ENCODE results near the gene EXPH5.

EXPH5 gene

DNA sequence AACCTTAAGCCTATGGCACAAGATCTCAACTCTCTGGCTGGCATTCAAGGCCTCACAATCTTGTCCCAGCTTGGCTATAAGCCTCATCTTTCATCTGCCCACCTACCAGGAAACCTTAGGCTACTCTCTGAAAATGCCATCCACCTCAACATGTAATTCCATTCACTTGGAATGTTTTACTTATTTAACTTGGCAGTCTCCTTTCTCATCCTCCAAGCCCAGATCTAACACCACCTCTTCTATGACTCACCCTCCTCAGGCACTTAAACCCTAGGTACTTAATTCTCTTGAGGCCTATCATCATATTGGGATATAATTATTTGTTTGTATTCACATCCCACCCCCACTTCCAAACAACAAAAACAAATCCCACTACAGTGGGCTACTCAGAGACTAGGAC lies 110.4 kb downstream of the EXPH5 start:
- in situ Hi-C loops (cut with HindIII; ENCODE audit: low sequenced_read_pairs), result no loop called here

DNA sequence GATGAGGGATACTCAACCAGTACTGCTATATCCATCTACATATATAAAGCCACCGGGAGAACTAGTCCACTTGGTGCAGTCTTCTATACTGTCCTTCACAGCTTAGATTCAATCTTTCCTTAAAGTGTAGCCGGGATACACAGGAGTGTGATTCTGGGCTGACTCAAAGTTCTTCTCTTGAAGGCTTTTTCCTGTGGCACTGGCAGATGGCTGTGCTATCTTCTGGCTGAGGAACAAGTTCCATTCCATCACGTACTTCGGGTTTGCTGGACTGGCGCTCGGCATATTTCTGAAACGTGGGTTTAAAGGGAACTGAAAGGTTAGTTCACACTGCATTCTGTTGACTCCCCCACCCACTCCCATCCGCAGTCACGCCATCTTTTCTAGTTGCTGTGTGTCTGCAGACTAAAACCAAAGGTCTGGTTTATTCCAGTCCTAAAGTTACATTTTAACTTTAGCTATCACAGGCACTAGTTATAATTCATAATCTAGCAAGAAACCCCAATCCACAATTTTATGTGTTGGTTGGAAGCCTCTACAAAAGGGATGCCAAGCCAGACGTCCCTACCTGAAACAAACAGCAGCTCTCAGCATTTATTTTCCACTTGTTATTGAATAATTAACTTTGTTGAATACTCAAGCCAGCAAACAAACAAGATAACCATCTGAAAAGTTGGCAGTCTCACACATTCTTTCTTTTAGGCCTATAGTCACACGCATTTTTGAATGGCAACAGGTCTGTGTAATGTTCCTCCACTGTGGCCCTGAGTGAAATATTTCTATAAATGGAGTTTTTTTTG lies 118.7 kb downstream of the EXPH5 start:
- in situ Hi-C loops (cut with HindIII; ENCODE audit: low sequenced_read_pairs), result no loop called here

DNA sequence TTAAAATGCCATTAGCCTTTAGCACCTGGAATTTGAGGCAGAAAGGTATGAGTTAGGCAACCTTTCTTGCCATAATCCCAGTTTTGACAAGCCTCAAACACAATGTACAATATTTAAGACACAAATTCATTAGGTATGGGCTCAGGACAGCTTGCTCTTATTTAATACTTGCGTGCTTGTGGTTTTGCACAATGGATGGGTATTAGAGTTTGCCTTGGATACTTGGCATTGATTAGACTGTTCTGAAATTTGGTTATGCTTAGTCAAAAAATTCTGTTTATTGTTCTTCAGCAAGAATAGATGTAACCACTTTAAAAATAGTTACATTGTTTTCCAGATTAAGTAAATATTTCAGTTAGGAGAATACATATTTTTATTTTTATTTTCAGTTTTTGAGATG lies 120.9 kb downstream of the EXPH5 start:
- in situ Hi-C loops (cut with HindIII; ENCODE audit: low sequenced_read_pairs), result no loop called here

DNA sequence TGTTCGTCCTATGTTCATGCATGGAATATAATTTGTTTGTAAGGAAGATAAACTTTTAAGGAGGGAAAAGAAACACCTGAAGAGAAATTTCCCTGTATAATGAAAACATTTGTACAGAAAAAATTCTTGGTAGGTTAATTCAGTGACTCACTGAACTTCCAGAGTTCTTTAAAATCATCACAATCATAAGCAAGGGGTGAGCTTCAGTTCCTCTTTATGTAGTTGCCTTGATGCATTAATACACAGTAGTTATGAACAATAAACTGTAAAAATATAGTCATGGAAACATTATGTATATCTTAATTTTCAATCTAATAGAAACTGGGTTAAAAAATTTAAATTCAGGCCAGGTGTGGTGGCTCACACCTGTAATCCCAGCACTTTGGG lies 125.1 kb downstream of the EXPH5 start:
- in situ Hi-C loops (cut with HindIII; ENCODE audit: low sequenced_read_pairs), result no loop called here

DNA sequence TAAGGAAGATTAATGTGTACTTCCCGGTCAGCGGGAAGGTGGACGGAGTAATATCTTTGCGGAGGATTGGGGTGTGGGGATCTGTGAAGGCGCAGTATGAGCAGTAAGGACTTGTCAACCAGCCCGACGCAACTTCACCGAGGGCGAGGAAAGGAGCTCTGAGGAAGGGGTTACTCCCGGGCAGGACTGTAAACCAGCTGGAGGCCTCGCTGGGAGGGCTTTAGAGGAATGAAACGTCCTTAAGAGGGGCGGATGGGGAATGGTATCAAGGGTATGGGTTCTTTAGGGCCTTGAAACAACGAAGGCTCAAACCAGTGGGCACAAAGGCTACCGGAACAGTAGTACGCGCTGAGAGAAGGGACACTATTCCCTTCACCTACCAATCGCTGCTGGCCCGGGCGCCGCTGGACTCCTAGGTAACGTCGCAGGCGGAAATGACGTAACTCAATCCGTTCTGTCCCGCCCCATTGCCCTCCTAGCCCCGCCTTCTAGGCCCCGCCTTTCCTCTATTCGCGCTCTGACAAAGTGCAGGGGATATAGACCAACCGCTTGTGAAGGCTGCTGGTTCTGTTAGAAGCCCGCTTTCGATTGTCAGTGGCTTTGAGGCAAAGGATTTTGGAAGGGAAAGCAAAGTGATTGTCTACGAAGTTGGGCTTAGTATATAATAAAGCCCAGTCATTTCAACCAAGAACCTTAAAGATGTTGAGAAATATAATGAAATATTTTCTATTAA lies 126.3 kb downstream of the EXPH5 start, which contains the start of gene C11orf65:
Gene C11orf65 (minus strand): TSS at position 439 of the 733 bp plus-strand sequence. CDS start 5,970 bp downstream, outside the sequence.
- in situ Hi-C loops (cut with HindIII; ENCODE audit: low sequenced_read_pairs), result no loop called here

DNA sequence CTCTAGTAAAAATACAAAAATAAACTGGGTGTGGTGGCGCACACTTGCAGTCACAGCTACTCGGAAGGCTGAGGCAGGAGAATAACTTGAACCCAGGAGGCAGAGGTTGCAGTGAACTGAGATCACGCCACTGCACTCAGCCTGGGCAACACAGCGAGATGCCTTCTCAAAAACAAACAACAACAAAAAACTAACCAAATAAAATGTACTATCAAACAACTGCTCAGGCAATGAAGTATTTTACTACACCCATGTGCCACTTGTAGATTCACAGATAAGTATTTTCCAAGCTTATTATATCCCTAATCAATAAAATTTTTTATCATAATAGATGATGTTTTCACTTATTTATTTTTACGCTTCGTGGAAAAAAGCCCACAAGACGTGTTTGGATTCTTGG lies 127.2 kb downstream of the EXPH5 start:
- in situ Hi-C loops (cut with HindIII; ENCODE audit: low sequenced_read_pairs), result no loop called here

All from endothelial cell of hepatic sinusoid (primary cell).